ENCODE measurements around the gene GRK3.
"Not testable (repeated sequence)": the region's sequence is repeated elsewhere in the genome, so short reads cannot be mapped to it uniquely, and the experiment has no call there.

GRK3 gene

GRCh38 chr22:25694196-25694907 lies 129.9 kb downstream of the GRK3 start:
- no peak overlapping the region for H3K27ac Mint-ChIP-seq
- H3K9me3 Mint-ChIP-seq = no peaks in the 10 kb centered on the region
- no peaks in the 10 kb centered on the region for H3K4me1 Mint-ChIP-seq (ENCODE audit: low read depth)
- peaks cover 19% of the 10 kb centered on the region for H3K36me3 Mint-ChIP-seq (ENCODE audit: low read depth)
- H3K4me3 Mint-ChIP-seq = no peak overlapping the region
- H3K27me3 Mint-ChIP-seq = no peaks in the 10 kb centered on the region

GRCh38 chr22:25695146-25695545 lies 130.7 kb downstream of the GRK3 start:
- Mint-ChIP-seq H3K27ac (no peak overlapping the region), H3K4me3 (no peak overlapping the region), H3K9me3 (no peaks in the 10 kb centered on the region), H3K36me3 (ENCODE audit: low read depth) (peaks cover 20% of the 10 kb centered on the region), H3K4me1 (ENCODE audit: low read depth) (no peaks in the 10 kb centered on the region), H3K27me3 (no peaks in the 10 kb centered on the region)

DNA sequence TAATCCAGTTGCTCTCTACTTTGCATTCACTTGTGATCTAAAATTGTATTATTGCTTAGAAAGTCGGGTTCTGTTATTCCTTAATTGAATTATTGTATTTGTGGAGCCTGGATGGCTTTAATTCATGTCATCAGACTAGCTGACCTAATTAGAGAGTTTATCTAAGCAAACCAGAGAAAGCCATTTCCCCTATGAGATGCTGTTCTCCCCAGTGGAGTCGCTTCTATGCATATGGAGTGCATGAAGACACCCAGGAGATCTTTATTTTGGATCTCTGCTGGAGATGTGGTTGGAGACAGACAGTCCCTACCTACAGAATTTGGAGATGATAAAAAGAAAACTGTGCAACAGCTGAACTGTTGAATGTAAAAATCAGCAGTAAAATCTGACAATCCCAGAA lies 132.3 kb downstream of the GRK3 start:
- peaks cover 20% of the 10 kb centered on the region for H3K36me3 Mint-ChIP-seq (ENCODE audit: low read depth)
- no peak overlapping the region for H3K4me3 Mint-ChIP-seq
- no peaks in the 10 kb centered on the region for H3K9me3 Mint-ChIP-seq
- no peaks in the 10 kb centered on the region for H3K4me1 Mint-ChIP-seq (ENCODE audit: low read depth)
- H3K27me3 Mint-ChIP-seq = no peaks in the 10 kb centered on the region
- H3K27ac Mint-ChIP-seq = no peak overlapping the region

- Mint-ChIP-seq H3K27me3 (no peaks in the 10 kb centered on the region), H3K4me1 (ENCODE audit: low read depth) (no peaks in the 10 kb centered on the region), H3K27ac (no peak overlapping the region), H3K36me3 (ENCODE audit: low read depth) (peaks cover 20% of the 10 kb centered on the region), H3K4me3 (no peak overlapping the region), H3K9me3 (no peaks in the 10 kb centered on the region)
Observed at GRCh38 chr22:25697181-25697664, 132.7 kb downstream of the GRK3 start.

DNA sequence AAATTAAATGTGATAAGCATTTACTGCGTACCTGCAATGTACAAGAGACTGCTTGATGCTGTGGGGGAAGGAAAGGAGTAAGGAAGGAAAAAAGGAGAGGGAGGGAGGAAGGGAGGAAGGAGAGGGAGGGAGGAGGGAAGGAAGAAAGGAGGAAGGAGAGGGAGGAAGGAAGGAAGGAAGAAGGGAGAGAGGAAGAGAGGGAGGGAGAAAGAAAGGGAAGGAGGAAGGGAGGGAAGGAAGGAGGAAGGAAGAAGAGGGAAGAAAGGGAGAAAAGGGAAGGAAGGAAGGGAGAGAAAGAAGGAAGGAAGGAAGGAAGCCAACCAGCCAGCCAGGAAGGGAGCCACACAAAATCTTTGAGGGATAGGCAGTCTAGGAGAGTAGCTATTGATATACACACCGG lies 133.5 kb downstream of the GRK3 start:
- Mint-ChIP-seq H3K27me3 (no peaks in the 10 kb centered on the region), H3K9me3 (no peaks in the 10 kb centered on the region), H3K27ac (no peak overlapping the region), H3K4me1 (ENCODE audit: low read depth) (peaks cover 6% of the 10 kb centered on the region), H3K4me3 (no peak overlapping the region), H3K36me3 (ENCODE audit: low read depth) (peaks cover 20% of the 10 kb centered on the region)

DNA sequence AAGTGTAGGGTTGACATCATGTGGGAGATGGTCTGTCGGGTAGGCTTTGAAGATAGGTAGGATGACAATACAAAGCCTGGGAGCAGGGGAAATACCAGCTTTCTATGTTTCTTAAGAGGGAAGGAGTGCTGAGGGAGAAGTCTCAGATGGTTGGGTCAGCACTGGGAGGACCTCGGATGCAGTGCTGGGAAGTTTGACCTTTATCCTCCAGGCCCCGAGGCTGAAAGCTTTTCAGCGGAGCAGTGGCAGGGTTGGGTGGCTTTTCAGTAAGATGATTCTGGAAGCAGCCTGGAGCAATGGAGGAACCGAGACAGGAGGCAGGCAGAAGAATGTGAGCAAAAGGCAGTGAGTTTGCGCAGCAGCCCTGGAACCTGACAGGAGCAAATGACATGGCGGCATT lies 134.0 kb downstream of the GRK3 start:
- Mint-ChIP-seq H3K27me3 (no peaks in the 10 kb centered on the region), H3K36me3 (ENCODE audit: low read depth) (peaks cover 20% of the 10 kb centered on the region), H3K27ac (no peak overlapping the region), H3K9me3 (no peaks in the 10 kb centered on the region), H3K4me3 (no peak overlapping the region), H3K4me1 (ENCODE audit: low read depth) (peaks cover 10% of the 10 kb centered on the region)

DNA sequence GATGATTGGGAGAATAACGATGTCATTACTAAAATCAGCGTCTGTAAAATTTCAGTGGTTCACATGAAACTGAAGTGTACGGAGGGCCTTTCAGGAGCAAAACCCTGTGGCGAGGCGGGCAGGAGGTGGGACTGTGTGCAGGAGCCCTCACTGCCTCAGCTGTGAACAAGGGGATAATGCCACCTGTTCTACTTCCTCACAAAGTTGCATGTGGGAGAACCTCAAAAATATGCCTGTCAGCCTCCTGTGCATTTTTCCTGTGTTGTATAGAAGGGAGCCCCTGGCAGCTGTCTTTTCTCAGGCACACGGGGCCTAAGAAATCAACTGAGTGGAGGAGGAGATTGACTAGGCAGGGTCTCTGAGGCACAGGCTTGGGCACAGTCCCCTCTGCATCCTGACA lies 134.5 kb downstream of the GRK3 start:
- H3K27ac Mint-ChIP-seq = no peak overlapping the region
- H3K36me3 Mint-ChIP-seq (ENCODE audit: low read depth) = peaks cover 24% of the 10 kb centered on the region
- H3K27me3 Mint-ChIP-seq = no peaks in the 10 kb centered on the region
- peaks cover 10% of the 10 kb centered on the region for H3K4me1 Mint-ChIP-seq (ENCODE audit: low read depth)
- H3K4me3 Mint-ChIP-seq = no peak overlapping the region
- no peaks in the 10 kb centered on the region for H3K9me3 Mint-ChIP-seq

GRCh38 chr22:25701056-25701780 lies 136.7 kb downstream of the GRK3 start:
- Mint-ChIP-seq H3K27me3 (no peaks in the 10 kb centered on the region), H3K4me3 (no peak overlapping the region), H3K4me1 (ENCODE audit: low read depth) (peaks cover 10% of the 10 kb centered on the region), H3K27ac (no peak overlapping the region), H3K9me3 (no peaks in the 10 kb centered on the region), H3K36me3 (ENCODE audit: low read depth) (peaks cover 26% of the 10 kb centered on the region)

DNA sequence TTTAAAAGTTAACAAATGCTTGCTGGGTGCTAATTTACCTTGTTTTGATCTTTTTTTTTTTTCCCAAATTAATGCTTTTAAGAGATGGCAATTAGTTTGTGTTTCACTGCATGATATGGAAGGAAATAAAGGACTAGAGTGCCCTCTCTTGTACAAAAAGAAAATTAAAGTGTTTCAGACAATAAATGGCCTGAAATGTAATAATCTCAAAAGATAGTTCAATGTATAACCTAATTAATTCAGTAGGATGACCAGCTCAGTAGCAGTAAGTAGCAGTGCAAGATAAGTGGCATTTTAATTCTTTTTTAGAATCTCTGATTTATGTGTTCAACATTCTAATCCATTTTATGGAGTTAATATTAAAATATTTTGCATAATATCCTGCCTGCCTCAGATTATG lies 137.6 kb downstream of the GRK3 start:
- no peaks in the 10 kb centered on the region for H3K27me3 Mint-ChIP-seq
- H3K27ac Mint-ChIP-seq = no peak overlapping the region
- no peak overlapping the region for H3K4me3 Mint-ChIP-seq
- peaks cover 10% of the 10 kb centered on the region for H3K4me1 Mint-ChIP-seq (ENCODE audit: low read depth)
- H3K36me3 Mint-ChIP-seq (ENCODE audit: low read depth) = peaks cover 24% of the 10 kb centered on the region
- H3K9me3 Mint-ChIP-seq = no peaks in the 10 kb centered on the region

- Mint-ChIP-seq H3K27ac (no peak overlapping the region), H3K4me1 (ENCODE audit: low read depth) (peaks cover 10% of the 10 kb centered on the region), H3K27me3 (no peaks in the 10 kb centered on the region), H3K36me3 (ENCODE audit: low read depth) (peaks cover 28% of the 10 kb centered on the region), H3K9me3 (no peaks in the 10 kb centered on the region), H3K4me3 (no peak overlapping the region)
Observed at GRCh38 chr22:25702571-25703167, 138.2 kb downstream of the GRK3 start.

GRCh38 chr22:25704701-25705100 lies 140.2 kb downstream of the GRK3 start:
- Mint-ChIP-seq H3K36me3 (ENCODE audit: low read depth) (peaks cover 29% of the 10 kb centered on the region), H3K4me1 (ENCODE audit: low read depth) (peaks cover 10% of the 10 kb centered on the region), H3K27me3 (no peaks in the 10 kb centered on the region), H3K9me3 (no peaks in the 10 kb centered on the region), H3K4me3 (no peak overlapping the region), H3K27ac (no peak overlapping the region)

- H3K36me3 Mint-ChIP-seq (ENCODE audit: low read depth) = peaks cover 24% of the 10 kb centered on the region
- no peaks in the 10 kb centered on the region for H3K9me3 Mint-ChIP-seq
- H3K27ac Mint-ChIP-seq = no peak overlapping the region
- H3K4me1 Mint-ChIP-seq (ENCODE audit: low read depth) = peaks cover 15% of the 10 kb centered on the region
- no peak overlapping the region for H3K4me3 Mint-ChIP-seq
- H3K27me3 Mint-ChIP-seq = no peaks in the 10 kb centered on the region
Observed at GRCh38 chr22:25706197-25706596, 141.7 kb downstream of the GRK3 start.

- not testable (repeated sequence) for H3K4me3 Mint-ChIP-seq; H3K4me1 Mint-ChIP-seq (ENCODE audit: low read depth); H3K27ac Mint-ChIP-seq; H3K27me3 Mint-ChIP-seq; H3K9me3 Mint-ChIP-seq
- peaks cover 27% of the 10 kb centered on the region for H3K36me3 Mint-ChIP-seq (ENCODE audit: low read depth)
Observed at GRCh38 chr22:25708430-25708829, 144.0 kb downstream of the GRK3 start.

GRCh38 chr22:25709758-25710157 lies 145.3 kb downstream of the GRK3 start:
- Mint-ChIP-seq H3K27me3 (no peaks in the 10 kb centered on the region), H3K27ac (peak overlapping the region; percentile 58), H3K4me1 (ENCODE audit: low read depth) (peaks cover 6% of the 10 kb centered on the region), H3K36me3 (ENCODE audit: low read depth) (peaks cover 21% of the 10 kb centered on the region), H3K4me3 (no peak overlapping the region), H3K9me3 (no peaks in the 10 kb centered on the region)

- peaks cover 6% of the 10 kb centered on the region for H3K4me1 Mint-ChIP-seq (ENCODE audit: low read depth)
- peaks cover 17% of the 10 kb centered on the region for H3K36me3 Mint-ChIP-seq (ENCODE audit: low read depth)
- H3K9me3 Mint-ChIP-seq = no peaks in the 10 kb centered on the region
- no peak overlapping the region for H3K4me3 Mint-ChIP-seq
- no peaks in the 10 kb centered on the region for H3K27me3 Mint-ChIP-seq
- no peak overlapping the region for H3K27ac Mint-ChIP-seq
Observed at GRCh38 chr22:25710501-25710900, 146.0 kb downstream of the GRK3 start.
